Activated naive CD8-positive, alpha-beta T cell treated with anti-CD3 and anti-CD28 coated beads, Interleukin-2, amount 10 ng/mL, durations not matched to agents 7 days and 5 days (primary cell): ENCODE measurements around the gene HMGCL. TPM values are rescaled to one million over a fixed set of nuclear protein-coding genes. Genes with fewer than 3 reads are reported as not detected.
"Not testable (repeated sequence)": the region's sequence is repeated elsewhere in the genome, so short reads cannot be mapped to it uniquely, and the experiment has no call there.

Experiments
- ATAC-seq: fragments of 150-1000 bp; cut with Tn5 transposase; one replicate; pipeline ENCODE4 v1.10.0; 2021; ENCODE audit warnings: low read depth, moderate library complexity
- POLR2A ChIA-PET: fragments of 350-600 bp; sonication (Branson Sonifier 250); formaldehyde crosslinking; loops from one replicate; lab custom pipeline; 2021; ENCODE audit warnings: antibody characterized with exemption; lab: Charles Lee
- DNase-seq: peaks from one replicate; pipeline ENCODE4 v3.0.0; 2021
- H3K27ac Mint-ChIP-seq: one replicate; pipeline ENCODE4 v1.8.0; 2022; ENCODE audit warnings: mild to moderate bottlenecking, mixed read lengths
- H3K27me3 Mint-ChIP-seq: one replicate; pipeline ENCODE4 v1.8.0; 2022; ENCODE audit warnings: mild to moderate bottlenecking, moderate library complexity, mixed read lengths
- H3K36me3 Mint-ChIP-seq: one replicate; pipeline ENCODE4 v1.8.0; 2021; ENCODE audit warnings: mild to moderate bottlenecking, mixed read lengths
- H3K4me1 Mint-ChIP-seq: one replicate; pipeline ENCODE4 v1.8.0; 2021; ENCODE audit warnings: mixed read lengths
- H3K4me3 Mint-ChIP-seq: one replicate; pipeline ENCODE4 v1.8.0; 2022; ENCODE audit warnings: mild to moderate bottlenecking, moderate library complexity, mixed read lengths
- H3K9me3 Mint-ChIP-seq: one replicate; pipeline ENCODE4 v1.8.0; 2021; ENCODE audit warnings: mixed read lengths
- total RNA-seq, 2 experiments: library from RNA; stranded (reverse); gene quantifications; one replicate each; pipeline ENCODE4 v1.2.3, GENCODE V29; 2021

HMGCL gene
- total RNA-seq, 2 experiments from 2014 or later = 35.4 to 37.2 TPM

DNA sequence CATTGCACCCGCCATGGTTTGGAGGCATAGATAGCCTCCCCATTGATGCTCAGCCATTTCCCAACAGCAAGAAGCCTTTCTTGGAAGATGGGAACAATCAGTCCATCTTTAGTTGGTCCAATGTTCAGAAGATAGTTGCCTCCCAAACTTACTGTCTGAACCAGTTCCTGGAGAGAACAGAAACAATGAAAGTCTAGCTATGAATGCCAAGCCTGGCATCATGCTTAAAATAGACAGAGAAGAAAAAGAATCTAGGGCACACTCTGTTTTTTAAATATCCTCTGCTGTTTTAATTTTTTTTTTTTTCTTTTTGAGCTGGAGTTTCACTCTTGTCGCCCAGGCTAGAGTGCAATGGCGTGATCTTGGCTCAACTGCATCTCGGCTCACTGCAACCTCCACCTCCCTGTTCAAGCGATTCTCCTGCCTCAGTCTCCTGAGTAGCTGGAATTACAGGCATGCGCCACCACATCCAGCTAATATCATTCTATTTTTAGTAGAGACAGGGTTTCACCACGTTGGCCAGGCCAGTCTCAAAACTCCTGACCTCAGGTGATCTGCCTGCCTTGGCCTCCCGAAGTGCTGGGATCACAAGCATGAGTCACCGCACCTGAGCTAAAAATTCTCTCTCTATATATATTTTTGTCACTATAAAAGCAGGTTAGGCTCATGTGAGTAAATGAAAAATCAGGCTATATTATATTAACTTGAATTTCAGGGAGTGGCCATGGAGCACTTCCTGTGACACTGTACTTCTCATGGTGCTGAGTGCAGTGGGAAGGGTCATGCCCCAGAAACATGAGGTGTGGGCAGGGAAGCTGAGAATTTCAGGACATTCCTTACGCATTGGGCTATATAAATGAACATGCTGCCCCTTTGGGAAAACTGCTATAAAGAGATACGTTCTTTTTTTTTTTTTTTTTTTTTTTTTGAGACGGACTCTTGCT lies 23.7 kb upstream of the HMGCL start:
- Mint-ChIP-seq H3K4me3 (no peak overlapping the region), H3K9me3 (no peaks in the 10 kb centered on the region), H3K27me3 (no peaks in the 10 kb centered on the region), H3K36me3 (peaks cover 34% of the 10 kb centered on the region), H3K27ac (no peak overlapping the region), H3K4me1 (no peaks in the 10 kb centered on the region)
- POLR2A ChIA-PET = no interaction called here
- ATAC-seq = no peak
- DNase-seq = no peak

DNA sequence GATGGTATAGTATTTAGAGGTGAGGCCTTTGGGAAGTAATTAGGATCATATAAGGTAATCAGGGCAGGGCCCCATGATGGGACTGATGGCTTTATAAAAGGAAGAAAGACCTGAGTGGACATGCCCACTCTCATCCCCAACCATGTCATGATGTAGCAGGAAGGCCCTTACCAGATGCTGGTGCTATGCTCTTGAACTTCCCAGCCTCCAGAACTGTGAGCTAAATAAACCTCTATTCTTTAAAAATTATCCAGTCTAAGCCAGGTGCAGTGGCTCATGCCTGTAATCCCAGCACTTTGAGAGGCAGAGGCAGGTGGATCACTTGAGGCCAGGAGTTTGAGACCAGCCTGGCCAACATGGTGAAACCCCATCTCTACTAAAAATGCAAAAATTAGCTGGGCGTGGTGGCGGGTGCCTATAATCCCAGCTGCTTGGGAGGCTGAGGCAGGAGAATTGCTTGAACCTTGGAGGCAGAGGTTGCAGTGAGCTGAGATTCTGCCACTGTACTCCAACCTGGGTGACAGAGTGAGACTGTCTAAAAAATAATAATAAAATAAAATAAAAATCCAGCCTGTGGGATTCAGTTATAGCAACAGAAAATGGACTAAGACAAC lies 22.4 kb upstream of the HMGCL start:
- DNase-seq, H3K4me1 Mint-ChIP-seq, POLR2A ChIA-PET, H3K27me3 Mint-ChIP-seq, H3K4me3 Mint-ChIP-seq, H3K27ac Mint-ChIP-seq, H3K9me3 Mint-ChIP-seq, ATAC-seq: not testable (repeated sequence)
- peaks cover 33% of the 10 kb centered on the region for H3K36me3 Mint-ChIP-seq

GRCh38 chr1:23845163-23845562 lies 19.9 kb upstream of the HMGCL start:
- Mint-ChIP-seq H3K4me1 (no peaks in the 10 kb centered on the region), H3K36me3 (peaks cover 25% of the 10 kb centered on the region), H3K27me3 (peaks cover 7% of the 10 kb centered on the region), H3K4me3 (no peak overlapping the region), H3K27ac (no peak overlapping the region), H3K9me3 (no peaks in the 10 kb centered on the region)
- POLR2A ChIA-PET = no interaction called here
- ATAC-seq (no peak), DNase-seq (no peak)

- ATAC-seq = no peak
- POLR2A ChIA-PET = no interaction called here
- no peak for DNase-seq
- H3K4me1 Mint-ChIP-seq = peaks cover under 1% of the 10 kb centered on the region
- no peaks in the 10 kb centered on the region for H3K9me3 Mint-ChIP-seq
- H3K4me3 Mint-ChIP-seq = no peak overlapping the region
- H3K36me3 Mint-ChIP-seq = peaks cover 25% of the 10 kb centered on the region
- H3K27ac Mint-ChIP-seq = no peak overlapping the region
- peaks cover 7% of the 10 kb centered on the region for H3K27me3 Mint-ChIP-seq
Observed at GRCh38 chr1:23843644-23844043, 18.4 kb upstream of the HMGCL start.

DNA sequence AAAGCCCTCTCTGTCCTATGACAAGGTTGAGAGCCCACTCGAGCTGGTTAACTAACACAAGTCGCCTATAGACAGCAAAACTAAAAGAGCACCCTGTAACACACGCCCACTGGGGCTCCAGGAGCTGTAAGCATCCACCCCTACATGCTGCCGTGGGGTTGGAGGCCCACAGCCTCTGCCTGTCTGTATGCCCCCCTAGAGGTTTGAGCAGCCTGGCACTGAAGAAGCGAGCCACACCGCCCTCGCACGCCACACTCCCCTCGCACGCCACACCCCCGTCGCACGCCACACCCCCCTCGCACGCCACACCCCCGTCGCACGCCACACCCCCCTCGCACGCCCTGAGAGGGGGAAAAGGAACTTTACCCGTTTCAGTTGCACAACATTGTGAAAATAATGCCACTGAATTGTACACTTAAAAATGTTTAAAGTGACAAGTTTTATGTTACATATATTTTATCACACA lies 13.2 kb upstream of the HMGCL start:
- POLR2A ChIA-PET = interaction anchor here (0.6 to 1.2 kb wide), 5 partner anchors 13 to 697 kb away, joined by 3 to 8 read pairs (median 3); partner anchors contain the start of gene HMGCL
- H3K4me3 Mint-ChIP-seq = peak overlapping the region; percentile 82
- H3K36me3 Mint-ChIP-seq = no peaks in the 10 kb centered on the region
- peak; percentile 77 for DNase-seq
- H3K27ac Mint-ChIP-seq = peak overlapping the region; percentile 6
- H3K27me3 Mint-ChIP-seq = peaks cover 10% of the 10 kb centered on the region
- no peaks in the 10 kb centered on the region for H3K9me3 Mint-ChIP-seq
- H3K4me1 Mint-ChIP-seq = peaks cover 9% of the 10 kb centered on the region
- ATAC-seq = peak; percentile 97

GRCh38 chr1:23837908-23838307 lies 12.7 kb upstream of the HMGCL start:
- Mint-ChIP-seq H3K27me3 (peaks cover 12% of the 10 kb centered on the region), H3K27ac (peak overlapping the region; percentile 6), H3K9me3 (no peaks in the 10 kb centered on the region), H3K36me3 (no peaks in the 10 kb centered on the region), H3K4me3 (peak overlapping the region; percentile 82), H3K4me1 (peaks cover 9% of the 10 kb centered on the region)
- POLR2A ChIA-PET = interaction anchor here (0.6 to 1.2 kb wide), 2 partner anchors 13 to 140 kb away, joined by 3 to 4 read pairs; partner anchors contain the start of gene HMGCL
- no peak for ATAC-seq
- peak; percentile 39 for DNase-seq

- peaks cover 9% of the 10 kb centered on the region for H3K4me1 Mint-ChIP-seq
- DNase-seq = no peak
- no peak overlapping the region for H3K4me3 Mint-ChIP-seq
- peaks cover 6% of the 10 kb centered on the region for H3K27me3 Mint-ChIP-seq
- ATAC-seq = no peak
- H3K9me3 Mint-ChIP-seq = no peaks in the 10 kb centered on the region
- POLR2A ChIA-PET = no interaction called here
- no peak overlapping the region for H3K27ac Mint-ChIP-seq
- no peaks in the 10 kb centered on the region for H3K36me3 Mint-ChIP-seq
Observed at GRCh38 chr1:23836037-23836436, 10.8 kb upstream of the HMGCL start.

- H3K9me3 Mint-ChIP-seq, H3K4me3 Mint-ChIP-seq, ATAC-seq, H3K4me1 Mint-ChIP-seq, DNase-seq, H3K27ac Mint-ChIP-seq, POLR2A ChIA-PET, H3K27me3 Mint-ChIP-seq, H3K36me3 Mint-ChIP-seq: not testable (repeated sequence)
Observed at GRCh38 chr1:23834156-23834555, 8.9 kb upstream of the HMGCL start.

- peaks cover 11% of the 10 kb centered on the region for H3K4me1 Mint-ChIP-seq
- POLR2A ChIA-PET = interaction anchor here (0.6 kb wide), 1 partner anchor 15 kb away, joined by 3 read pairs; no protein-coding TSS in a partner anchor
- DNase-seq (no peak), ATAC-seq (no peak)
- peaks cover 1% of the 10 kb centered on the region for H3K36me3 Mint-ChIP-seq
- H3K27me3 Mint-ChIP-seq = no peaks in the 10 kb centered on the region
- H3K4me3 Mint-ChIP-seq = no peak overlapping the region
- H3K9me3 Mint-ChIP-seq = no peaks in the 10 kb centered on the region
- no peak overlapping the region for H3K27ac Mint-ChIP-seq
Observed at GRCh38 chr1:23827717-23828116, 2.5 kb upstream of the HMGCL start.

DNA sequence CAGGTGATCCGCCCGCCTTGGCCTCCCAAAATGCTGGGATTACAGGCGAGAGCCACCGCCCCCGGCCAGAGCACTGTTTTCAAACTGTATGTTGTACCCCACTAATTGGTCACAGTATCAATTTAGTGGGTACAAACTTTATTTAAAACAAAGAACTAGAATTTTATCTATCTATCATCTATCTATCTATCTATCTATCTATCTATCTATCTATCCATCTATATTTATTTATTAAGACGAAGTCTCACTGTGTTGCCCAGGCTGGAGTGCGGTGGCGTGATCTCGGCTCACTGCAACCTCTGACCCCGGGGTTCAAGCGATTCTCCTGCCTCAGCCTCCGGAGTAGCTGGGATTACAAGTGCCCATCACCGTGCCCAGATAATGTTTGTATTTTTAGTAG lies 1.4 kb upstream of the HMGCL start:
- not testable (repeated sequence) for H3K27ac Mint-ChIP-seq

GRCh38 chr1:23825762-23826522 lies 713 bp upstream of the HMGCL start:
- peak overlapping the region; percentile 85 for H3K27ac Mint-ChIP-seq
- DNase-seq = no peak
- peaks cover 1% of the 10 kb centered on the region for H3K36me3 Mint-ChIP-seq
- peaks cover 14% of the 10 kb centered on the region for H3K4me1 Mint-ChIP-seq
- no peaks in the 10 kb centered on the region for H3K9me3 Mint-ChIP-seq
- no peaks in the 10 kb centered on the region for H3K27me3 Mint-ChIP-seq
- POLR2A ChIA-PET = interaction anchor here (0.6 to 2.4 kb wide), 19 partner anchors 9 to 1740 kb away, joined by 3 to 13 read pairs (median 4); partner anchors contain the start of genes GALE, PITHD1, PNRC2 and RPL11
- H3K4me3 Mint-ChIP-seq = peak overlapping the region; percentile 88
- ATAC-seq = no peak

More for the DNA sequence above, 1.4 kb upstream of the HMGCL start:
- POLR2A ChIA-PET, H3K27me3 Mint-ChIP-seq, DNase-seq, H3K9me3 Mint-ChIP-seq, H3K4me3 Mint-ChIP-seq, H3K36me3 Mint-ChIP-seq, ATAC-seq: not testable (repeated sequence)
- peaks cover 14% of the 10 kb centered on the region for H3K4me1 Mint-ChIP-seq

- DNase-seq (no peak), ATAC-seq (no peak)
- peaks cover 5% of the 10 kb centered on the region for H3K36me3 Mint-ChIP-seq
- peak overlapping the region; percentile 88 for H3K4me3 Mint-ChIP-seq
- no peaks in the 10 kb centered on the region for H3K27me3 Mint-ChIP-seq
- H3K4me1 Mint-ChIP-seq = peaks cover 14% of the 10 kb centered on the region
- no peaks in the 10 kb centered on the region for H3K9me3 Mint-ChIP-seq
- POLR2A ChIA-PET = interaction anchor here (0.9 to 2.4 kb wide), 12 partner anchors 9 to 226 kb away, joined by 3 to 13 read pairs (median 5); partner anchors contain the start of genes GALE, PITHD1, PNRC2 and SRSF10
- peak overlapping the region; percentile 85 for H3K27ac Mint-ChIP-seq
Observed at GRCh38 chr1:23824711-23825075, 536 bp downstream of the HMGCL start.

GRCh38 chr1:23823767-23824166 lies 1.5 kb downstream of the HMGCL start:
- Mint-ChIP-seq H3K4me3 (peak overlapping the region; percentile 88), H3K9me3 (no peaks in the 10 kb centered on the region), H3K36me3 (peaks cover 5% of the 10 kb centered on the region), H3K27ac (no peak overlapping the region), H3K27me3 (no peaks in the 10 kb centered on the region), H3K4me1 (peaks cover 14% of the 10 kb centered on the region)
- DNase-seq = no peak
- POLR2A ChIA-PET = interaction anchor here (0.6 to 2.4 kb wide), 6 partner anchors 23 to 1214 kb away, joined by 3 to 12 read pairs (median 3); partner anchors contain the start of gene GALE
- no peak for ATAC-seq
